Measurements from ENCODE around the gene ZNF136. TPM values are rescaled to one million over a fixed set of nuclear protein-coding genes. Genes with fewer than 3 reads are reported as not detected.

Gene ZNF136
- total and polyA plus RNA-seq, 2 of the 13 experiments (the other 11 are each of a cell fraction or from before 2014, with no cell fraction given), result 2.5 to 10.2 TPM

GRCh38 chr19:12156223-12157058, 6.5 kb upstream of the ZNF136 start, which contains the start of gene ZNF625 (continued):
- TF ChIP-seq CEBPB (IDR thresholded peaks at IDR 0.05; ENCODE audit: borderline replicate concordance, low read depth, low read length) (no peak), ZNF792 (CRISPR knock-in tag; IDR thresholded peaks at IDR 0.05) (peak; percentile 40; the same call in 1 of the 2 replicates), KLF6 (CRISPR knock-in tag; IDR thresholded peaks at IDR 0.05) (peak; percentile 60; the same call in 1 of the 2 replicates)

GRCh38 chr19:12159773-12160414, 3.0 kb upstream of the ZNF136 start:
- Histone ChIP-seq H3K4me3 (replicated peaks in 1 of 3; ENCODE audit: insufficient read depth in 1 of 3, low read depth in 2 of 3, low read length in 3 of 3) (no peak overlapping the region), H3K4me1 (ENCODE audit: insufficient read depth, low read length) (peaks cover 41% of the 10 kb centered on the region), H3K27me3 (ENCODE audit: control insufficient read depth in 1 of 2, insufficient read depth in 2 of 2, low read length in 2 of 2) (no peaks in the 10 kb centered on the region; a peak in 1 of 5 replicates), H3K79me2 (ENCODE audit: insufficient read depth, low read length) (peaks cover 27% of the 10 kb centered on the region), H3K4me2 (ENCODE audit: low read depth, low read length) (no peak overlapping the region), H3K36me3 (replicated peaks in 1 of 2; ENCODE audit: control insufficient read depth in 1 of 2, insufficient read depth in 2 of 2, low read length in 2 of 2) (no peaks in the 10 kb centered on the region), H3K9ac (ENCODE audit: insufficient read depth, low read depth, low read length) (no peak overlapping the region), H2AFZ (ENCODE audit: low read length) (no peak overlapping the region), H3K9me3 (ENCODE audit: low read length) (no peaks in the 10 kb centered on the region), H4K20me1 (ENCODE audit: insufficient read depth, low read length) (no peaks in the 10 kb centered on the region; the same call in 1 of the 2 replicates), H3K27ac (ENCODE audit: extremely low read length, insufficient read depth, low read length) (no peak overlapping the region)
- no peak for FAIRE-seq
- BruUV-seq (replicated peaks), result no TSS peak
- in situ Hi-C loops (cut with HindIII; ENCODE audit: extremely low pct_ligation_motif_present, low pct_unique_long_range_greater_than_20kb) (no loop called here), intact Hi-C loops (cut with micrococcal nuclease; ENCODE audit: unreplicated experiment) (no loop called here)
- 89% methylated on average over 17 of the region's 25 CpGs for WGBS (ENCODE audit: low lambda C conversion rate)
- CTCF ChIA-PET (ENCODE audit: low intra/inter-chr PET ratio, low total read pairs), result no interaction called here
- ATAC-seq, result no peak
- no peak for DNase-seq (ENCODE audit: low spot score)
- POLR2A ChIA-PET, result no interaction called here
- TF ChIP-seq ZNF546 (CRISPR knock-in tag; conservative IDR thresholded peaks at IDR 0.05) (no peak), NFYC (CRISPR knock-in tag; IDR thresholded peaks at IDR 0.05) (peak; percentile 61), RARG (CRISPR knock-in tag; IDR thresholded peaks at IDR 0.05; ENCODE audit: low read depth) (no peak), MAF1 (CRISPR knock-in tag; IDR thresholded peaks at IDR 0.05; ENCODE audit: borderline replicate concordance) (no peak), ZBTB33 (CRISPR knock-in tag; IDR thresholded peaks at IDR 0.05) (0 out of 2 replicates have a peak, but pooled peaks have one; percentile 61), SRSF1 (optimal IDR thresholded peaks at IDR 0.05; ENCODE audit: low read depth, low read length) (no peak), KMT2A (CRISPR knock-in tag; IDR thresholded peaks at IDR 0.05) (no peak), NFAT5 (CRISPR knock-in tag; IDR thresholded peaks at IDR 0.05) (no peak), SP1 (IDR thresholded peaks at IDR 0.05) (no peak), SP1 (CRISPR knock-in tag; IDR thresholded peaks at IDR 0.05) (peak; percentile 14; the same call in 1 of the 2 replicates)
- TF ChIP-seq, protein P1, sequence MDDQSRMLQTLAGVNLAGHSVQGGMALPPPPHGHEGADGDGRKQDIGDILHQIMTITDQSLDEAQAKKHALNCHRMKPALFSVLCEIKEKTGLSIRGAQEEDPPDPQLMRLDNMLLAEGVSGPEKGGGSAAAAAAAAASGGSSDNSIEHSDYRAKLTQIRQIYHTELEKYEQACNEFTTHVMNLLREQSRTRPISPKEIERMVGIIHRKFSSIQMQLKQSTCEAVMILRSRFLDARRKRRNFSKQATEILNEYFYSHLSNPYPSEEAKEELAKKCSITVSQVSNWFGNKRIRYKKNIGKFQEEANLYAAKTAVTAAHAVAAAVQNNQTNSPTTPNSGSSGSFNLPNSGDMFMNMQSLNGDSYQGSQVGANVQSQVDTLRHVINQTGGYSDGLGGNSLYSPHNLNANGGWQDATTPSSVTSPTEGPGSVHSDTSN (CRISPR knock-in tag; IDR thresholded peaks at IDR 0.05; ENCODE audit: borderline replicate concordance), result no peak

Measured in HepG2 (cell line).